GM18868 (cell line): Measurements from ENCODE around the gene DUSP11.
"Not testable (repeated sequence)": the region's sequence is repeated elsewhere in the genome, so short reads cannot be mapped to it uniquely, and the experiment has no call there.

Experiments
- ATAC-seq: cut with Tn5 transposase; IDR thresholded peaks from one replicate; pipeline ENCODE4 v1.9.1; 2021; ENCODE audit warnings: mild to moderate bottlenecking, moderate library complexity; ENCODE audit not compliant: unreplicated experiment

The DUSP11 gene

DNA sequence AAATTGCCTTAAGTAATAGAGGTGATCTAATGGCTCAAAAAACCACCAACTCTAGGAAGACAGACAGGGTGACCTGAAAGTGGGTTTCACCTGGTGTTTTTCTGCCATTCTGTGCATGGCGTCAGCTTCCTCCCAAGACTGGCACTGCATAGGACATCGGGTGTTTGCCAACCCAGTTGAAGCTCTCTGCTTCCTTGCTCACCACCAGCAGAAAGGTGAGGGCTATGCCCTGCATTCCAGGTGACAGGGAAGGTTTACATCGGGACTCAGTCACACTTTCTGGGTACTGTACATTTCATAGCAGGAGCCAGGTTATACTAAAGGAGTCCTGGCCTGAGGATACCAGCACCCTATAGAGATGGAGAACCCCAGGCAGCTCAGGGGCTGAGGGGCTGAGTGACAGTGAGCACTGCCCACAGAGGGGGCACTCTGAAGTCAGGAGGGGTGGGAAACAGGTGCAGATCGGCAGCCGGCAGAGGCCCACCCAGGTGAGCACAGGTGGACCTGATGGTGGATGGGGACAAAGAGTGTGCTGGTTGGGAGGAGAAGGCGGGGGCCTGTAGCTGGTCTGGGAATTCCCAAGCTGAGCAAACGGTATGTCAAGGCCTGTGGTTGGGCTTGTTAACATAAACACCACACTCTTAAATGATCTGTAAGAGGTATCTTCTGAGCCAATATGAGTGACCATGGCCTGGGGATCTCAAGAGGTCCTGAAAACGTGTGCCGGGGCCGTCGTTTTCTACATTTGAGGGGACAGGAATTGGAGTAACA, 60.9 kb downstream of the DUSP11 start:
- ATAC-seq: no peak

DNA sequence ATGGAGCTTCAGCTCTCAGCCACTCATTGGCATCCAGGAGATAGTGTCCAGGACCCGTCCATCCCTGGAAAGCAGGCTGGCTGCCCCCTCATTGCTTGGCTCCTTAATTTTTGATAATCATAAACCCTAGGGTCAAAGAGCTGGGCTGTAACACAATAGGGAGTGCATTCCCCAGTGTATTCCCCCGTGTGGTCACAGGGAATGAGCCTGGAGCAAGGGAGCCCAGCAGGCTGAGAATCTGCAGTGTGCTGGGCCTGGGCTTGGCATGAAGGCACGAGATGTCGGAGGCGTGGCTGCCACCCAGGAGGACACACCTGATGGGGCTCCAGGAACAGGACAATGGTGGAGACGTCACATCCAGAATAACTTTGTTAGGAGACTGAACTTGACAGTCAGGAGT, 61.5 kb downstream of the DUSP11 start:
- ATAC-seq: no peak

DNA sequence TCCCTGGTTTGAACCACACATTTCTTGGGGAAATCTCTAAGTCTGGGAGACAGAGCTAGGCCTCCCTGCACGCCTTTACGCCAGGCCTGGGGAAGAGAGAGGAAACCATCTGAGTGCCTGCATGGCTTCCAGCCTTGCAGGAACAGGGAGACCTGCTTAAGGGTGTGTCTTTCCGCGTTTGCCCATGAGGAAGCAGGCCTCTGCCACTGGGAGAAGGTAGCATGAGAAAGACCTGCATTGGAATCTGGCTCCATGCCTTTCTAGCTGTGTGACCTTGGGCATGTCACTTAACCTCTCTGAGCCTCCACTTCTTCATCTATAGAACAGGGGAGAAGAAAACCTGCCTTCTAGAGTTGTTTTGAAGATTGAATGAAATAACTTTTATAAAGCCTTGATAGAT, 62.2 kb downstream of the DUSP11 start:
- ATAC-seq: not testable (repeated sequence)

GRCh38 chr2:73717251-73717606, 62.7 kb downstream of the DUSP11 start:
- no peak for ATAC-seq

DNA sequence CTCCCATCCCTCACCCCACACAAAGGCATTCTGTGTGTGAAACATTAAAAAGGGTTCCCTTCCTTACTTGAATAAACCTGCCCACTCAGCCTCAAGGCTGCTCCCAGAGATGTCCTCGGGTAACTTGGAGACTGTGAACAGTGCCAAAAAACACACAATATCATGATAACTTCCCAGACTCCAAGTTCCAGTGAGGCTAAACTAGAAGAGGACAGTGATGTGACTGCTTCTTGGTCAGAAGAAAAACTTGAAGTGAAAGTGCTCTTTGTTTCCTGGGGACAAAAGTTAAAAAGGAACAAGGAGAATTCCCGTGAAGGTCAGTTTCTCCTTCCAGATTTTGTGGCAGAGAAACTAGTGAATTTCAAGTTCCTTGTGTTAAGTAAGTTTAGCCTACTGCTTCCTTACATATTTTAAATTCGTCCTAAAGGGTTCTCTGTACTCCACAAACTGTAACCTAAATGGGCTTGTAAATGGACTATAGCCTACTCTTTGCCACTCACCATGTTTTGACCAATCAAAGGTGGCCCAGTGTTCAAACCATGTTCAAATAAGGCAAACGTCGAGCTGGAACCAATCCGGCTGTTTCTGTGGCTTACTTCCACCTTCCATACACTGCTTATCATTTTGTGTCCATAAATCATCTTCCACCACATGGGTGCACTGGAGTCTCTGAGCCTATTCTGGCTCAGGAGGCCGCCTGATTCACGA, 63.2 kb downstream of the DUSP11 start:
- no peak for ATAC-seq

DNA sequence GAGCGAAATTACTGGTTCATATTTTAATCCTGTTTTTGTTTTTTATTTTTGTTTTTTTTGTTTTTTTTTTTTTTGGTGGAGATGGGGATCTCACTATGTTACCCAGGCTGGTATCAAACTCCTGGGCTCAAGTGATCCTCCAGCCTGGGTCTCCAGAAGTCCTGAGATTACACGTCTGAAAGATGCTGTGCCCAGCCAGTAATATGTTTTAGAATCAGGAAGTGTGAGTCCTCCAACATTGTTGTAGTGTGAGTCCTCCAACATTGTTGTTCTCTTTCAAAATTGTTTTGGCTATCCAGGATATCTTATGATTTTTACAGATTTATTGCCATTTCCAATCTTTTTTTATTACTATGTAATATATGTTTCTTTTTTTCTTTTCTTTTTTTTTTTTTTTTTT, 65.8 kb downstream of the DUSP11 start:
- ATAC-seq: no peak
